Measurements from ENCODE around the gene GSAP.
A peak's percentile ranks its signal among the peaks of the same experiment; 100 is the strongest.

- 0 out of 2 replicates have a peak, but pooled peaks have one; percentile 15 for TF ChIP-seq CTCF (IDR thresholded peaks at IDR 0.05)
- TF ChIP-seq POLR2AphosphoS5 (IDR thresholded peaks at IDR 0.05; ENCODE audit: low read depth, low read length): no peak
- TF ChIP-seq SIN3A (IDR thresholded peaks at IDR 0.05; ENCODE audit: borderline replicate concordance, insufficient read depth, low read depth, low read length): no peak
- no peak for TF ChIP-seq TCF7L2 (IDR thresholded peaks at IDR 0.05; ENCODE audit: low read depth, low read length)
Observed at GRCh38 chr7:77293046-77293445, 123.1 kb downstream of the GSAP start.

Data from Panc1 (cell line).